Endothelial cell of umbilical vein (primary cell): ENCODE results near the gene SMARCA2. TPM values are rescaled to one million over a fixed set of nuclear protein-coding genes. Genes with fewer than 3 reads are reported as not detected.

ENCODE experiments used
- BruUV-seq: library from RNA; stranded (reverse); fragments of 400-500 nt; replicated peaks from 2 replicates; lab custom pipeline; 2021; lab: Mats Ljungman, UMichigan
- CTCF ChIA-PET: fragments of 300-600, 350-600 bp; sonication (Branson Sonifier 250); formaldehyde crosslinking; loops from one replicate; lab custom pipeline; 2021; ENCODE audit warnings: antibody characterized with exemption, inconsistent platforms; lab: Charles Lee
- POLR2A ChIA-PET: fragments of 300-600, 350-600 bp; sonication (Branson Sonifier 250); formaldehyde crosslinking; loops from one replicate; lab custom pipeline; 2021; ENCODE audit warnings: antibody characterized with exemption, inconsistent platforms; lab: Charles Lee
- DNase-seq: peaks from one replicate; pipeline ENCODE4 v3.0.0-alpha.2; 2011; ENCODE audit warnings: low read depth, low spot score
- FAIRE-seq: peaks from 2 replicates; lab custom pipeline; 2011; peaks lifted over from hg19 to GRCh38; lab: Jason Lieb, UNC
- H2AFZ ChIP-seq: 2 replicates; pipeline ENCODE4 v1.6.0; 2012; ENCODE audit warnings: low read depth, low read length, control low read depth, inconsistent platforms
- H3K27ac ChIP-seq: 2 replicates; pipeline ENCODE4 v1.5.1; 2011; ENCODE audit warnings: low read depth, mild to moderate bottlenecking, control low read depth, low read length, moderate library complexity; ENCODE audit not compliant: insufficient read depth
- H3K27me3 ChIP-seq, 2 experiments: 2 replicates each; pipeline versions ENCODE4 v1.6.0 to v1.6.1; 2011; ENCODE audit warnings: low read length in 2 of 2, mixed read lengths in 1 of 2; ENCODE audit not compliant: control insufficient read depth in 2 of 2, insufficient read depth in 2 of 2
- H3K36me3 ChIP-seq, 2 experiments: 2 replicates in 1 of 2; 3 replicates in 1 of 2; pipeline ENCODE4 v1.5.1; 2011; ENCODE audit warnings: low read length in 2 of 2, mild to moderate bottlenecking in 1 of 2, moderate library complexity in 1 of 2; ENCODE audit not compliant: control insufficient read depth in 2 of 2, insufficient read depth in 2 of 2; ENCODE audit errors: extremely low read depth in 1 of 2
- H3K4me1 ChIP-seq: 3 replicates; pipeline ENCODE4 v1.5.1; 2011; ENCODE audit warnings: mild to moderate bottlenecking, low read length; ENCODE audit not compliant: control insufficient read depth, insufficient read depth; ENCODE audit errors: extremely low read depth
- H3K4me2 ChIP-seq: 2 replicates; pipeline ENCODE4 v1.6.1; 2011; ENCODE audit warnings: low read length, control low read depth, mixed read lengths; ENCODE audit not compliant: insufficient read depth
- H3K4me3 ChIP-seq, 3 experiments: fragments of 200-600 bp in 1 of 3; sonication (generic), shearing (Covaris generic) in 1 of 3; replicated peaks in 1 of 3; 2 replicates each; pipeline ENCODE4 v1.5.1; 2011 to 2016; ENCODE audit warnings: control low read depth in 3 of 3, low read length in 3 of 3, mild to moderate bottlenecking in 2 of 3, inconsistent platforms in 1 of 3, low read depth in 1 of 3, moderate library complexity in 1 of 3; ENCODE audit not compliant: insufficient read depth in 1 of 3
- H3K79me2 ChIP-seq: 2 replicates; pipeline ENCODE4 v1.6.0; 2012; ENCODE audit warnings: low read length, inconsistent platforms; ENCODE audit not compliant: control insufficient read depth, insufficient read depth
- H3K9ac ChIP-seq: replicated peaks from 2 replicates; pipeline ENCODE3; 2011; ENCODE audit warnings: low read length, control low read depth; ENCODE audit not compliant: insufficient read depth; ENCODE audit errors: extremely low read depth
- H3K9me1 ChIP-seq: replicated peaks from 3 replicates; pipeline ENCODE4 v1.6.0; 2011; ENCODE audit warnings: mild to moderate bottlenecking, low read length; ENCODE audit not compliant: control insufficient read depth, insufficient read depth; ENCODE audit errors: extremely low read depth
- H3K9me3 ChIP-seq: replicated peaks from 2 replicates; pipeline ENCODE4 v1.5.1; 2012; ENCODE audit warnings: low read length, inconsistent platforms; ENCODE audit not compliant: control insufficient read depth, insufficient read depth
- H4K20me1 ChIP-seq: replicated peaks from 2 replicates; pipeline ENCODE3; 2011; ENCODE audit warnings: mild to moderate bottlenecking, low read length; ENCODE audit not compliant: control insufficient read depth, insufficient read depth; ENCODE audit errors: extremely low read depth
- CTCF ChIP-seq, 2 donors: IDR thresholded peaks; 1 replicate in 1 of 2; 2 replicates in 1 of 2; pipeline ENCODE4 v1.5.1; 2011; ENCODE audit warnings: low read length in 2 of 2, mild to moderate bottlenecking in 2 of 2, moderate library complexity in 2 of 2, control low read depth in 1 of 2, inconsistent platforms in 1 of 2, low read depth in 1 of 2; ENCODE audit not compliant: insufficient read depth in 1 of 2; ENCODE audit errors: extremely low read depth in 1 of 2
- EZH2 ChIP-seq: IDR thresholded peaks from 2 replicates; pipeline ENCODE4 v1.6.1; 2012; ENCODE audit warnings: borderline replicate concordance, low read depth, mild to moderate bottlenecking, moderate library complexity, low read length, inconsistent platforms; ENCODE audit not compliant: severe bottlenecking
- FOS ChIP-seq: IDR thresholded peaks from 2 replicates; pipeline ENCODE4 v1.6.1; 2011; ENCODE audit warnings: mild to moderate bottlenecking, low read length, moderate library complexity, borderline replicate concordance; ENCODE audit not compliant: insufficient read depth
- GATA2 ChIP-seq: IDR thresholded peaks from 2 replicates; pipeline ENCODE4 v1.7.0; 2011; ENCODE audit warnings: low read depth, mild to moderate bottlenecking, moderate library complexity, mixed read lengths, low read length; ENCODE audit not compliant: insufficient read length, insufficient read depth
- JUN ChIP-seq: IDR thresholded peaks from 2 replicates; pipeline ENCODE4 v1.6.1; 2011; ENCODE audit warnings: borderline replicate concordance, low read depth; ENCODE audit not compliant: insufficient read length, insufficient read depth
- MAX ChIP-seq: IDR thresholded peaks from 2 replicates; pipeline ENCODE4 v1.6.1; 2011; ENCODE audit not compliant: insufficient read depth, insufficient read length
- MYC ChIP-seq: IDR thresholded peaks from one replicate; pipeline ENCODE4 v1.6.1; 2011; ENCODE audit warnings: mild to moderate bottlenecking, low read depth, low read length
- POLR2A ChIP-seq: IDR thresholded peaks from 2 replicates; pipeline ENCODE4 v1.6.1; 2012; ENCODE audit warnings: low read depth, mild to moderate bottlenecking, control low read depth, low read length
- POLR2AphosphoS5 ChIP-seq: IDR thresholded peaks from 2 replicates; pipeline ENCODE4 v1.6.1; 2012; ENCODE audit warnings: low read depth, mild to moderate bottlenecking, control low read depth, low read length, moderate library complexity; ENCODE audit not compliant: insufficient read depth
- dilution Hi-C: fragments of 300-500 bp; cut with MboI; formaldehyde crosslinking; loops from one replicate; pipeline ENCODE4 v1.15.0; 2019; ENCODE audit warnings: low sequenced_read_pairs; ENCODE audit not compliant: extremely low pct_ligation_motif_present
- intact Hi-C: fragments of 100-400 bp; cut with micrococcal nuclease; formaldehyde crosslinking; loops from one replicate; pipeline ENCODE4 v1.10.0; 2022
- polyA plus RNA-seq, 4 experiments: library from polyadenylated mRNA; depleted of rRNA in 3 of 4; stranded (reverse) in 3 of 4; unstranded in 1 of 4; fragments of >200 nt; gene quantifications; 2 replicates each; pipeline versions ENCODE4 v1.2.1 to v1.2.3, GENCODE V29; 2011 to 2012; ENCODE audit warnings: missing spikeins in 1 of 4
- total RNA-seq: library from RNA; stranded (reverse); gene quantifications from 2 replicates; pipeline ENCODE4 v1.2.3, GENCODE V29; 2021

Gene SMARCA2
- total and polyA plus RNA-seq, 2 donors (not counting 3 experiments of a cell fraction or from before 2014, with no cell fraction given): 54.5 to 79.9 TPM

- H3K9me3 ChIP-seq: no peaks in the 10 kb centered on the region
- DNase-seq (no peak), FAIRE-seq (no peak)
- BruUV-seq: no TSS peak
- no peak for TF ChIP-seq POLR2AphosphoS5
- no peak for TF ChIP-seq MAX
- no peak for TF ChIP-seq EZH2
- TF ChIP-seq MYC: no peak
- no peak overlapping the region for H3K4me3 ChIP-seq
- H3K4me1 ChIP-seq: no peaks in the 10 kb centered on the region
- H3K27me3 ChIP-seq: no peaks in the 10 kb centered on the region
- H3K27ac ChIP-seq: no peak overlapping the region
- H3K79me2 ChIP-seq: no peaks in the 10 kb centered on the region
- H3K9me1 ChIP-seq: no peaks in the 10 kb centered on the region
- ChIA-PET CTCF (interaction anchor here (1.7 kb wide), 1 partner anchor 11 kb away, joined by 5 read pairs; no protein-coding TSS in a partner anchor), POLR2A (no interaction called here)
- intact Hi-C loops (no loop called here), dilution Hi-C loops (no loop called here)
- H4K20me1 ChIP-seq: no peaks in the 10 kb centered on the region
- peaks cover 0 to 7% of the 10 kb centered on the region in 2 experiments for H3K36me3 ChIP-seq
- H3K4me2 ChIP-seq: no peak overlapping the region
- H3K9ac ChIP-seq: no peak overlapping the region
- no peak overlapping the region for H2AFZ ChIP-seq
These were observed 155.6 kb downstream of the SMARCA2 start for GRCh38 chr9:2170722-2171121.

DNA sequence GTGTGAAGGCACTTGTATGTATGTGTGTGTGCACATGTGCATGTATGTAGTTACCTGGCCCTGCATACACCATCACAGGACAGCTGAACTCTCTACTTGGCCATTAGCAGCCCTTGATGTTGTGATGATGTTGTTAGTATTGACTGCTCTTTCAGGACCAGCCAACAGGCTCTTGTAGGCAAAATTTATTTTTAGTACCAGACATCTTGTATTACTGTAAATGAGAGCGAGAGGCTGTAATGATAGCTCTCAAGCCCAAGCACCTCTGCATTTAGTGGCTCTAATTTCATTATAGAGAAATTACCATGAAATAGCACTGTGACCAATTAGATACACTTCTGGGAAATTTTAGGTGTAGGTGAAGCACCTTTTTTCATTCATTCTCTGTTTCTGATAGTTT lies 158.0 kb downstream of the SMARCA2 start:
- dilution Hi-C loops: no loop called here
- no peak for TF ChIP-seq EZH2
- TF ChIP-seq FOS: no peak
- no peak for TF ChIP-seq POLR2A
- TF ChIP-seq MAX: no peak
- no peak for TF ChIP-seq CTCF (IDR thresholded peaks at IDR 0.05; ENCODE audit: extremely low read depth in 1 of 2, insufficient read depth in 1 of 2, low read depth in 1 of 2, low read length in 2 of 2)
- TF ChIP-seq POLR2AphosphoS5: no peak
- TF ChIP-seq MYC: no peak
- TF ChIP-seq GATA2: no peak
- TF ChIP-seq JUN: no peak
- Histone ChIP-seq H2AFZ (no peak overlapping the region), H3K9ac (no peak overlapping the region), H3K4me1 (no peaks in the 10 kb centered on the region), H3K79me2 (no peaks in the 10 kb centered on the region), H3K9me3 (no peaks in the 10 kb centered on the region), H3K36me3 (peaks cover 0 to 4% of the 10 kb centered on the region in 2 experiments), H3K4me2 (no peak overlapping the region), H3K27me3 (no peaks in the 10 kb centered on the region), H3K9me1 (no peaks in the 10 kb centered on the region), H4K20me1 (no peaks in the 10 kb centered on the region), H3K27ac (no peak overlapping the region), H3K4me3 (no peak overlapping the region)
- ChIA-PET POLR2A (no interaction called here), CTCF (interaction anchor here (1.4 to 1.7 kb wide), 2 partner anchors 10 to 41 kb away, joined by 3 to 5 read pairs; no protein-coding TSS in a partner anchor)
- FAIRE-seq (no peak), DNase-seq (no peak)
- no TSS peak for BruUV-seq
- intact Hi-C loops: no loop called here
